ENCODE results near the gene LENEP. TPM values are rescaled to one million over a fixed set of nuclear protein-coding genes. Genes with fewer than 3 reads are reported as not detected.

The LENEP gene, protein sequence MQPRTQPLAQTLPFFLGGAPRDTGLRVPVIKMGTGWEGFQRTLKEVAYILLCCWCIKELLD
- total RNA-seq = not detected

DNA sequence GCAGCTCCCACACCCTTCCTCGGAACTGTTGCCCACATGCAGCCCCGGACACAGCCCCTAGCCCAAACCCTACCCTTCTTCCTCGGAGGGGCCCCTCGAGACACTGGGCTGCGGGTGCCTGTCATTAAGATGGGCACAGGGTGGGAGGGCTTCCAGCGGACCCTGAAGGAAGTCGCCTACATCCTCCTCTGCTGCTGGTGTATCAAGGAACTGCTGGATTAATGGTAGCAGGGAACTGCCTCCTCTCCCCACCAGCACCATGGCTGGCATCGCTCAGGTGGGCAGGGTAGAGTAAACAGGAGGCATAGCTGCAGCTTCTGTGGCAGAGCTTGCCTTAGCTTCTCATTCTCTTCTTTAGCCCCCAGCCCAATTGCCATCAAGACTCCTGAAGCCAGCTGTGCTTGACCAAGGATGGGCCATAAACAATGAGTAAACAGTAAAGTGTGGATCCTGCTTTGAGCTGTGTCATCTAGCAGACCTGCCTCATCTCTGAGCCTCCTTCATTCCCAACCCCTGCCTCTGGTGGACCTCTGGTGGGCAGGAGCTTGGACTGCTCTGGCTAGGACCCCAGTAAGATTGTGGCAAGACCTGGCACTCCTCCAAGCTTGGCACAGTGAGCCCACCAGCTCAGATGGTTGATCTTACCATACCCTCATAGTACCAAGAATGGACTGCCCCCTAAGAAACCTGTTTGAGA, at the start of gene LENEP:
Gene LENEP (plus strand): TSS at position 15 of the 697 bp plus-strand sequence. CDS start 22 bp downstream, at position 37.
- no peak for DNase-seq

DNA sequence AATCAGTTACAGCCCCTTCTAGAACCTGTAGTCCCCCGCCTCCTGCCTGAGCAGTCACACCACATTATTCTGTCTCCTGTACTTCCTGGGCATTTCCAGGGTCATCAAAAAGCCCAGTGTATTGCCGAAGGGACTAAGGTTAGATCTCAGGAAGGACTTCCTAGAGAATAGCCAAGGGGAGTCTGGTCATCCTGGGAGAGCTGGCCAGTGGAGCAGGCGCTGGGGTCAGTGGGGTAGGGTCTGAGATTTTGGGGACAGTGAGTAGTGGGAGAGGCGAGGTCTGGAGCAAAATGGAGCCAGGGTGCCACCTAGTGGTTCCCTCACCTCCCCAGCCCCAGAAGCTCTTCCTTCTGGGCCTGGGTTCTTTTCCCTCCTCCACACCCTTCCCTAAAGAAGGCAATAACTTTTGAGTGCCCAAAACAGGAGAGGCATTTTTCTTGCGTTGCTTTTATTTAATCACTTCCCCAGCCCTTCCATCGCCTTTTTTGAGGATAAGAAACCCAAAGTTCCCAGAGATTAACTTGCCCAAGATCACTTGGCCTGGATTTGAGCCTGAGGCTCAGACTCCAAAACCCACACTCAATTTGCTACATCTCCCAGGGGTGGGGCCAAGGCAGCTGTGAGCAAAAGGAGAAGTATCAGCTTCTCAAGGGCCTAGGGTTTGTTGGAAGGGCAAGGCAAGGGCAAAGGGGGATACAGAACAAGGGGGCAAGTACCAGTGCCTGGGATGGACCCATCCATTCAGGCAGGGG, 49.6 kb upstream of the LENEP start:
- no peak for DNase-seq

DNA sequence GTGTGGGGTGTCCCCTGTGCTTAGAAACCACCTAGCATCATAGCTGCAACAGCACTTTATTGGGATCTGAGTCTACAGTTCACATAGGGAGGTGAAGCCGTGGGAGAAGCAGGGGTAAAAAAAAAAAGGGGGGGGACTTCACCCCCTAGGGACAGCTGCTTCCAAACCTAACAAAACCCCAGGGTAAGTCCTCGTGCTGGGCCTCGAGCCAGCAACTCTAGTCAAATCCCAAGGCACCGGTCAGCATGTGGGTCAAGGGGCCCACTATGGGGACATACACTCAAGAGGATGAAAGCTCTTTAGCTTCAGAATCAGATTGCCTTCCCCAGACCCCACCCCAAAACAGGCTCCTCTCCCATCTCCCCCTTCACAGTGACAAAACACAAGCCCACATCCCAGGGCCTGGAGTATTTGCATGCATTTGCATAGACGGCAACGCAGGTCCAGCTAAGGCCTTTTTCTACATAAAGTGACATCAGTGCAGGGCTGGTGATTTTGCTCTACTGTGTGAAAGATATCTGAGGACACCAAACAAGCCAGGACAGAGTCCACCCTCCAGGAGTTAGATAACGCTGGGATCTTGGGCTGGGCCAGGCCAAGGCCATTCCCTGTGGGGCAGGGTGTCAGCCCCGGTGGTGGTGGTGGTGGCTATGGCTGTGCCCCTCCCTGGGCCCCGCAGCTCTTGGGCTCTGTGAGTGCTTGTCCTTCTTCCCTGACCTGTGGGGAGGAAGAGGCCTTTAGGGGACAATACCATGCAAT, 48.8 kb upstream of the LENEP start:
- DNase-seq = no peak

DNA sequence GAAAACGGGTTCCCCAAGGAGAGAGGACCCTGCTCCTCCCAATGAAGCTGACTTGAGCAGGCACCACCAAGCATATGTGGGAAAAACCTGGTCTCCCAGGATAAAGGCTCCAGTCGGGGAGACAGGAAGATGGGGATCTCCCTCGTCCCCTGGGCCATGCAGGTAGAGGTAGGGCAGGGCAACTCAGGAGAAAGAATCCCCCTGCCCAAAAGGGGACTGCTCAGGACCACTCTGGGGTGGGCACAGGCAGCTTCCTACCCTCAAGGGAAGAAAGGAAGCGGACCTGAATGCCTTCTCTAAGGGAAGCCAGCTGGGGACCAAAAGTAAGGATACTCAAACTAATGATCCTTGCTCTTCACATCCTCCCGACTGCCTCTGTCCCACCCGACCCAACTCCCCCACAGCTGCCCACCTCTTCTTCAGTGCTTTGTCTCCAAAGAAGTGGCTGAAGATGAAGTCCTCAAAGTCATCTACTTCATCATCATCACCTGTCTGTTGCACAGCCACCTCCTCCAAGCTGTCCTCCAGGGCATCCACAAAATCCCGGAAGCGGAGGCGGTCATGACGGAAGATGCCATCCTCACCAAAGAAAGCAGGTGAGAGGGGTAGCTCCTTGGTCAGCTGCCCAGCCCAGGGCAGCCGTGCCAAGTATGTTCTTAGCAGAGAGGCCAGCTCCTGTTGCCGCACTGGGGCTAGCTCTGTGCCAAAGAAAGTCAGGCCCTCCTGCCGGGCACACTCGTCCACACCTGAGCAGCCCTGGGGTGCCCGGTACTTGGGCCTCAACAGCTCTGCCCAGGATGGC, 48.0 kb upstream of the LENEP start:
- no peak for DNase-seq

DNA sequence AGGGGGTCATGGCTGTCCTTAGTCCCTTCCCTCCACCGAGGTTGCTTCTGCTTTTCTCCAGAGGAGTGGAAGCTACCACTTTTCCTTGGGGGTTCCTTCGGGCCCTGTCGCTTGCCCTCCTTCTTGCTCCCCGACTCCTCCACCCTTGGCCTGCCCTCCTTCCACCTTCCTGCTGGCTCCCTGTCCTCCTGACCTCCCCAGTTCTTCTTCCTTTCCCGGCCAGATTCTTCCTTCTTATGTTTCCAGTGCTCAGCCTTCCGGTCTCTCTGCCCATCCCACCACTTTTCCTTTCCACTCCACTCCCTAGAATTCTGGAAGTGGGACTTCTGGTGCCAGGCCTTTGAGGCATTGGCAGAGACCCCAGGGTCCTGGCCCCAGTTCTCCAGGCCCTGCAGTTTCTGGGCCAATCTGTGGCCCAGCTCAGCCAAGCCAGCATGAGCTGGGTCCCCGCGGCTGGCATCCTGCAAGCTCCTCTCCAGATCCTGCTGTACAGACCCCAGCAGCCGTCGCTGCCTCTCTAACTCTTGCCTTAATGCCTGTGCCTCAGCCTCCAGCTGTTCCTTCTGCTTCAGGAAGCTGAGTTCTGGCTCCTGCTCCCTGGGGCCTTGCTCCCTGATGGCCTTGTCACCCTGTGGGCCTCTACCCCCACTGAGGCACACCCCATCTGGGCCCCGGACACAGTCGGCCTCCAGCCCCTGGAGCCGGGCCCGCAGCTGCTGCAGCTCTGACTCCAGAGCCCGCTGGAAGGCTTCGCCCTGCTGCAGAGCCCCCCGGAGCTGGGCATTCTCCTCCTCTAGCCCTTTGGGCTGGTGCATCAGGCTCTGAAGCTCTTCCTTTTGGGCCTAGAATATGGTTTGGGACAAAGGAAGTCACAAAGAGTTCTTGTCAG, 47.2 kb upstream of the LENEP start:
- DNase-seq = no peak

DNA sequence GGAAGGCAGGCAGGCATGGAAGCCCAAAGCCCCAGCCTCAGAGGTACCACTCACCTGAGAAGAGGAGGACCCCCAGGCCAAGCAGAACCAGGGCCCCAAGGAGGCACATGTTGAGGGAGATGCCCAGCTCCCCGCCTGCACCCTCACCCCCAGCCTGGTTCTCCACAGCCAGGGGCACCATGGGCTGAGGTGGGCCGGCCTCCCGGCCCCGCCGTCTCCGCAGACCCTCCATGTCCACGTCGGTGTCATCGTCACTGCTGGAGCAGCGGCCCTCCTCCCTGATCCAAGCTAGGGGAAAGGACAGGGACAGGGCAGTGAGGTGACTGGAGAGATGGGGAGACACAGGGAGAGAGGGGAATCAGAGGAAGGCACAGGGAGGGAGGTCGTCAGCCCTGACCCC, 45.3 kb upstream of the LENEP start:
- DNase-seq = no peak

DNA sequence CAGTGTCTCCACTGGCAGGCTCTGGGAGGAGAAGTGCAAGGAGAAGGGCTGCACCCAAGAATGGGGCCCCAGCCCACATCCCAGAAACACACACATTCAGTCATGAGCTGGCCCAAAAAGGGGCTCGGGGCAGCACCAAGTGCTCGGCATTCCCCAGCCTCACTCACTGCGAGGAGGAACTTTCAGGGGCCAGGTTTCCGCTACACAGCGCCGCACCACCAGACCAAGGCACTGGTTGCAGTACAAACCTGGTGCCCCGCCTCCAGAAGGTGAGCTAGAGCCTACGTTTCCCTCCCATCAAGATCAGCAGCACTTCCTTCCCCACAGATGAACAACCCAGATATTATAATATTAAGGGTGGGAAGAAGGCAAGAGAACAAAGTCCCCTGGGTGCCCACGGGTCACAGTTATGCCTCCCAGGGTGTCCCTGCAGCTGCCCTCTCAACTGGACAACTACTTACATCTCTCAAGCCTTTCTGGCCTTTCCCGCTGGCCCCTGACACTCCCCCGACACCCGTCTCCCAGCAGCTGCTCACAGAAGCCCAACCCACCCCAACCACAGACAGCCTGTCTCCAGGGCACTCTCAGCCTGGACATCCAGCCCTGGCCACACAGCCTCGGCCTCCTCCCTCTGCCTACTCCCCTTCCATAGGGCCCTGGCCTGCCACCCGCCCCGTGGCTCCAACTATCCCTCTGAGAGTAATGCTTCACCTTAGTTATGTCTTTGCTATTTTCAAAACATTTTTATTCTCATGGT, 41.3 kb upstream of the LENEP start:
- no peak for DNase-seq

DNA sequence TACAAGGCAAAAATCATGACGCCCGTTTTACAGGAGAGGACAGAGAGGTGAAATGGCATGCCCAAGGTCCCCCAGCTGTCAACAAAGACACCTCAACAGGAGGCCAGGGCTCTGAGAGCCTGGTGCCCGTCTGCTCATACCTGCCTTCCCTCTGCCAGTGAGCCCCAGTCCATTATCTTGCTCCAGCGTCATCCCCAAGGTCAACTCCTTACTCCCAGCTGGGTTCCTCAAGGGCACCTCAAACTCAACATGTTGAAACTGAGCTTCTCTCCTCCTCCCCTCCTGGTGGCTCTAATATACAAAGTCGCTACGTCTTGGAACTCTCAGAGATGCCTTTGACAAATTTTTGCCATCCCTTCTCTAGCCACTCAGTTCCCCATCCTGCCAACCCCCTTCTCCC, 40.7 kb upstream of the LENEP start:
- no peak for DNase-seq

DNA sequence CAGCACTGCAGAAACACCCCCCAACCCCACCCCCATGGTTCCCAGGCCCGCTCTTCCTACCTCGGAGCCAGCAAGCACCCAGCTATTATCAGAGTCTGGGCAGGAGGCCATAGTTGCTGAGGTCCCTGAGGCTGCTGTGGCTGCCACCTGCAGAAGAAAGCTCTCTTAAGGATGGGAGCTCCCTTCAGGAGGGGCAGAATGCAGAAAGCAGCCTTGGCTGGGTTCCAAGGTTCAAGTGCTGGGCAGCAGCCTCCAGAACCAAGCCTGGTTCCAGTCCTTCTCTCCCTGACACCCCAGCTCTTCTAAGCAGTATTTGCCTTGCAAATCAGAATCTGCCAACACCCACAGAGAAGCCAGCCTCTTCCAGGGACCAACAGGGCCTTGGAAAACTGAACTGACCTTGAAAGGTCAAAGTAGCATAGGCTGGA, 39.8 kb upstream of the LENEP start:
- no peak for DNase-seq

DNA sequence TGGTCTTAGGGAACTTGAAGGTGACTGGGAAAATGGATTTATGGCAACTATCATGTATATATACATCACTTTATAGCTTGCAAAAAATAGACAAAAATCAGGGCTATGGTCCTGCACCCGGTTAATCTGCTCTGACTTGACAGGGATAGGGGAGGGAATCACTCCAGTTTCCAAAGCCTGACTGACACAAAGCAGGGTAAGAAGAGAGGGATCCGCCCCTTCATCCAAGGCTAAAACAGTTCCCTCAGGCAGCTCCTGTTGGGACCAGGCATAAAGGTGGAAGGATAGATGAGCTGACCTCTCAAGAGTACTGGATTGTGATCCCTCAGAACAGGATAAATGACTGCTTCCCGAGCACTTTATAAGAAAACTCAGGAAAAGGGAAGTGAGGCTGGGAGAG, 38.8 kb upstream of the LENEP start:
- DNase-seq = no peak

DNA sequence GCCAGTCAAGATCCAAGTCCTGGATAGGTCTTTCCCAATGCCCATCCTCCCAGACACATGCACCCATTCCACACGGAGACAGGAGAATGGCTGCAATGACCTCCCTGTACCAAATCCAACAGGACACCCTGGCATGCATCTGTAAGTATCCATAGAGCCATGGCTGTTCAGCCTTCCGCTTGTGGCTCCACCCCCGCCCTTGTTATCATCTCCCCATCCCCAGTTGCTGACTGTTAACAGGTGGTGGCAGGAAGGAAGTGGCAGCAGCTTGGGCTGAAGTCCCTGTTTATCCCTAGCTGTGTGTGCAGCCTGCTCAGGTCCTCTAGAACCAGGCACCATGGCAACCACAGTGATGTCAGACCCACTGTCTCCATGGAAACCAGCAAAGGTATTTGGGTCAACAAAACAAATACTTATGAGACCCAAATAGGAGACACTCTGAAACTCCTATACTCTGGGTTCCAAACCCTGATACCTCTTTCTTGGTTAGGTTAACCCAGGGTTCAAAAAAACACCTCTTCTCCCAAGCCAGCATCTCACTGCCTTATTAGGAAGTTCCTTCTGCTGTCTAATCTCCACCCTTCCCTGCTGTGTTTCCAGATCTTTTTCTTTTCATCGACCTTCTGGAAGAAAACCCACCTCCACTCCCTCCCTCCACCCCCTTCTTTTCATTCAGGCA, 38.2 kb upstream of the LENEP start:
- DNase-seq = no peak

DNA sequence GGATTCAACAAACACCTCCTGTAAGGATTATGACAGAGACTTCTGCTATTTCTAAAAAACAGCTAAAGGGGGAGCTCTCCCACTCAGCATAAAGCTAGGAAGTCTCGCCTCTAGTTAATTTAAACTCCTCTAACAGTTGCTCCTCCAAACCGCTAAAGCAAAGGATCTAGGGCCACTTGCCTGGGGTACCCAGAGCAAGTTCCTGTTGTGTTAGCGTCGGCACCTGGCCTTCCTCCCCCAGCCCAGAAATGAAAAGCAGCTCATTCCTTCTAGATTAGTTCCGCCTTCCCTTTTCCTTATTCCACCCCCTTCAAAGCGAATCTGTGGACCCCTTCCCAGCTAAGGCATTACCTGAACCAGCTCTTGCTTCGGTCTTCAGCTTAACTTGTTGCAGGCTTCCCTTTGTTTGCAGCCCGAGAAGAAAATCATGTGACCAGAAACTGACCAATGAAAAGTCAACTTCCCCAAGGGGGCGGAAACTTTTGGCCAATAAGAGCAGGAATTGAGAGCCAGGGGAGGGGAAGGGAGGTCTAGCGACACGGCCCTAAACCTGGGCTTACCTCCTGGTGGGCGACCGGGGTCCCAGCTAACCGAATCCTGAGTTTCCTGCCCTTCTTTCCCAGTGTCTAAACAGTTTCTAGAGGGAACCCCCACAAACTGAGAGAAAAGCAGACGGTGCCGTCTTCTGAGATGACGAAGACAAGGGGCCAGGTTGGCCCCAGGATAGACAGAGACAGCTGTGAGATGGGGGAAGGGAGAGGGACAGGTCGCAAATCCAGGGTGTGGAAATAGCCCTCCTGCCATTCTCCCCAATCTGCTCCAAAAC, 37.5 kb upstream of the LENEP start, which contains the start of gene PBXIP1:
Gene PBXIP1 (minus strand): TSS at position 382 of the 826 bp plus-strand sequence. CDS start 2,378 bp downstream, outside the sequence.
- DNase-seq = peak; percentile 95

DNA sequence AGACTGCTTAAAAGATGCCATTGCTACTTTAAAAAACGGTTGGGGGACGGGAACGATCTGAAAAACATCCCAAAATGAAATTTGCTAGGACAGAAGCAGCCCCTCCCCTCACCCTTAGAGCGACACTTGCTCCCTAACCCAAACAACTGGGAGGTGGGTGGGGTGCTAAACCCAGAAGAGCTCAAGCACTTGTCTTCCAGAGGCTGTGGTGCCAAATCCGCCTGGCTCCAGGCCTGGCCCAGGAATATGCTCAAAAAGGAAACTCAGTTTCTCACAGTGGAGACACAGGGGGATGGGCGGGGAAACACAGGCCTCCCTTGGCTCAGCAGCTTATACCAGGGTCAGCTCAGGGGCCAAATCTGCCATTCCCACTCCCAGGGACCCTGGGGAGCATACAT, 36.8 kb upstream of the LENEP start:
- DNase-seq = no peak

DNA sequence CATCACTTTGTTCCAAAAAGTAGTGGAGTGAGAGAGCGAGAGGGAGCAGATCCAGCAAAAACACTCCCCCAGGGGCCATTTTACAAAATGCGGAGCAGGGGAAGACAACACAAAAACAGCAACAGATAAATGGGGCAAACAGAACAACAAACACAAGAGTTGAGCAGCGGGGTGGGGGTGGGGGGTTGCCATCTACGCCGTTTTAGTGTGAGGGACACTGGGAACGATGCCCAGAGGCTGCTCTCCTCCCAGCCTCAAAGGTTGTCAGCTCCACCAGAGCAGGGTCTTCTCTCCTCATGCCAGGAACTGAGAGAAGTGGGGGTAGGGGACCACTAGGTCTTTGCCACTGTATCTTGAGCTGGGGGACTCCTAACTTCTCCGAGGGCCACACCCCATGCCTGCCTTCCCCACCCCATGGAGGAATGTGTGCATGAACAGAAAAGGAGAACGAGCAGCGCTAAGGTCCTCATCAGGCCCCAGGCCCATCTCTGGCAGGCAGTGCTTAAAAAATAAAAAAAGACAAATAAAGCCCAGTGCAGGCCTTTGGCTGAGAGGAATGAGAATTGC, 36.2 kb upstream of the LENEP start:
- no peak for DNase-seq

DNA sequence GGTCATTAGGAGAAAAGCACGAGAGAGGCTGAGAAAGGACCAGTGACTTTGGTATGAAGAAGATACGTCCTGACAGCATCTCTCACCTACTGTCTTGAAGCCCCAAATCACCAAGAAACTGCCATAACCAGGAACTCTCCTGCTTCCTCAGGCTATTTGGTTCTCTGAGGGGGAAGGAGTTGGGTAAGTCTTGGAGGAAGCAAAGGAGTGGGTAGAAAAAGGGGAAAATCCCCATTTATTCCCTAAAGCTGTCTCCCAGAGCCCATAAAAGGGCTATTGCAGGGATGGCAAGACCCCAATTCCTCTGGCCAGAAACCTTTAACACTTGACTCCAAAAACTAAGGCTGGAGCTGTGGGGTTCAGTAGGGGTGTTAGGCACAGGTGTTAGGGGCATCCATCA, 35.4 kb upstream of the LENEP start:
- DNase-seq = no peak

DNA sequence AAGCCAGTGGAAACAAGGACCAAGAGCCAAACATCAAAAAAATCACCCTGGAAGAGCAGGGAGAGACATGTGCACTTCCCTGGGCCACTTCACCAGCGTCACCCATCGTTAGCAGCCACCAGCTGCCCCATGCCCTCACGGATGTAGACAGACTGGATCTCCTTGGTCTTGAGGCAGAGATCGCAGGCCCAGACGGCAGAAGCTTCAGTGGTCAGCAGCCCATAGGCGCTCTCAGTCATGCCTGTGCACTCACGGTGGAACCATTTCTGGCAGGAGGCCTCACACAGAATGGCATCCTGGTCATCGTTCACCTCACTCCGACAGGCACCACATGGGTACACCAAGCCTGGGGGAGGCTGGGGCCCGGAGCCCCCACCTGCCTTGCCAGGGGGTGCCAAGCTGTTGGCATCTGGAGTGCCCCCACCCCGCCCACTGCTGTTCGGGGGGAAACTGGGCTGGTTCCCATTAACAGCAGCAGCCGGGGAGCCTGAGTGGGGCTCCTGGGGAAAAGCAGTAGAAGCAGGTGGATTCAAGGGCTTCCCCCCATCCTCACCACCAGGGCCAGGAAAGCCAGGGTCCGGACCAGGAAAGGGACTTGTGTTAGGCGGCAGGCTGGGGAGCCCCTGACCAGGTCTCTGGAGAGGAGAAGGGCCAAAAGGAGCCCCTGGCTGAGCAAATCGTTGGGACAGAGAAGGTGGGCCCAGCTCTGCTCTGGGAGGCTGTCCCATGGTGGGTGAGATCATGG, 34.5 kb upstream of the LENEP start:
- DNase-seq = no peak

DNA sequence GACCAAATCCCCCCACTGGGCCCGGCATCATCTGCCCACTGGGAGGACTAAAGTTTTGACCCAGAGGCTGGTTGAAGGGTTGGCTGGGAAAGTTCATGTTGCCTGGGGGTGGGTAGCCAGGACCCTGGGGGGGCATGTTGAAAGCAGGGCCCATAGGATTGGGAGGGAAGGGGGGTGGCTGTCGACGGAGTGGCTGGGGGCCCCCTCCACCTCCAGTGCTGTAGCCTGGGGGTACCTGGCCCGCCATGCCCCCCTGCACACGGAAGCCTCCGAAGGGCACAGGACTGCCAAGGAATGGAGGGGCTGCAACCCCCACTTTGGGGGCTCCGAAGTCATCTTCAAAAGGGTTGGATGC, 34.0 kb upstream of the LENEP start:
- DNase-seq = no peak
